Measurements from ENCODE around the gene POLR1A. TPM values are rescaled to one million over a fixed set of nuclear protein-coding genes. Genes with fewer than 3 reads are reported as not detected.

Gene POLR1A
- total RNA-seq, 4 donors from 2014 or later, result 11.1 to 17.6 (median 13.3) TPM

DNA sequence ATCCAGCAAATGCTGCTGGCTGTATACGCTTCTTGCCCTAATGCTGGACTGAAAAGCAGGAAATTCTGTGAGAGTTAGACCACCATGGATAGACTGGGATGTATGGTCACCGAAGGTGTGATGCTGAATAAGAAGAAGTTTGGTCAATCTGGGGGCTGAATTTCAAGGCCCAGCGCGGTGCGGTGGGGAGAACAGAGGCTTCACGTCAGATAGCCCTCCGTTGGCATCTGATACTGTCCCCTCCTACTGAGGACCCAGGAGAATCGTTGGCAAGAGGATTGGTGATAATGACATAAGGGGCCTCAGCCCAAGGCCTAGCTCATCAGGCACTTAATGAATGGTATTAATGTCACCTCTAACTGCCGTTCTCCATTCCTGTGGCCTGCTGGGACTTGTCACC lies 119.6 kb downstream of the POLR1A start:
- Histone ChIP-seq H3K36me3 (no peaks in the 10 kb centered on the region), H3K4me3 (no peak overlapping the region), H3K27ac (no peak overlapping the region), H3K9me3 (no peaks in the 10 kb centered on the region), H3K4me1 (peaks cover 0 to 9% (median 3%) of the 10 kb centered on the region in 4 donors), H3K27me3 (no peaks in the 10 kb centered on the region)
- no peak for TF ChIP-seq POLR2A (IDR thresholded peaks at IDR 0.05)
- TF ChIP-seq POLR2AphosphoS5 (IDR thresholded peaks at IDR 0.05), result no peak
- TF ChIP-seq EP300 (IDR thresholded peaks at IDR 0.05; ENCODE audit: low read depth), result no peak
- TF ChIP-seq, protein P1, sequence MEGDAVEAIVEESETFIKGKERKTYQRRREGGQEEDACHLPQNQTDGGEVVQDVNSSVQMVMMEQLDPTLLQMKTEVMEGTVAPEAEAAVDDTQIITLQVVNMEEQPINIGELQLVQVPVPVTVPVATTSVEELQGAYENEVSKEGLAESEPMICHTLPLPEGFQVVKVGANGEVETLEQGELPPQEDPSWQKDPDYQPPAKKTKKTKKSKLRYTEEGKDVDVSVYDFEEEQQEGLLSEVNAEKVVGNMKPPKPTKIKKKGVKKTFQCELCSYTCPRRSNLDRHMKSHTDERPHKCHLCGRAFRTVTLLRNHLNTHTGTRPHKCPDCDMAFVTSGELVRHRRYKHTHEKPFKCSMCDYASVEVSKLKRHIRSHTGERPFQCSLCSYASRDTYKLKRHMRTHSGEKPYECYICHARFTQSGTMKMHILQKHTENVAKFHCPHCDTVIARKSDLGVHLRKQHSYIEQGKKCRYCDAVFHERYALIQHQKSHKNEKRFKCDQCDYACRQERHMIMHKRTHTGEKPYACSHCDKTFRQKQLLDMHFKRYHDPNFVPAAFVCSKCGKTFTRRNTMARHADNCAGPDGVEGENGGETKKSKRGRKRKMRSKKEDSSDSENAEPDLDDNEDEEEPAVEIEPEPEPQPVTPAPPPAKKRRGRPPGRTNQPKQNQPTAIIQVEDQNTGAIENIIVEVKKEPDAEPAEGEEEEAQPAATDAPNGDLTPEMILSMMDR (IDR thresholded peaks at IDR 0.05), result no peak
- intact Hi-C loops (cut with DNase I; ENCODE audit: low total_unique reads) (no loop called here), in situ Hi-C loops (cut with MboI; ENCODE audit: low pct_ligation_motif_present in 1 of 4, low pct_unique_long_range_greater_than_20kb in 1 of 4, low sequenced_read_pairs in 3 of 4) (no loop called here)
- no peak for DNase-seq
- 94 to 100% methylated on average over 2 to 9 of the region's 9 CpGs for WGBS, 2 donors (ENCODE audit: low coverage in 1 of 2)

DNA sequence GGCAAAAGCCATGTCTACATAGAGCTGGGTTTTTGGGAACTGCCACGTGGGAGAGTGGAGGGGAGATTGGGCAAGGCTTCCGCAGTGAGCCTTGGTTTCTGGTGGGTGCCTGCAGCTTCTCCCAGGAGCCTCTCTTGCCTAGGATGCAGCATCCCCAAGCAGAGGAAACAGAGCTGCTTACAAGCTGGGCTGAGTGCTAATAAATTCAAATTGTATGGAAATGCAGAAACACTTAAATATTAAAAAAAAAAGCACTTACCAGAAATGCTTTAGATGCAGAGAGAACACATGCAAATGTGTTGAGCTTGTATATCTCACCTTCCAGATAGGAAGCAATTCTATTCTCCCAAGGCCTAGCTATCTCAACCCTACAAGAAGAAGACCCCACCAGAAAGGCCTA lies 120.9 kb downstream of the POLR1A start:
- intact Hi-C loops (cut with DNase I; ENCODE audit: low total_unique reads), result no loop called here
- no peak for DNase-seq
- in situ Hi-C loops (cut with MboI; ENCODE audit: low pct_ligation_motif_present in 1 of 4, low pct_unique_long_range_greater_than_20kb in 1 of 4, low sequenced_read_pairs in 3 of 4), result no loop called here
- Histone ChIP-seq H3K4me1 (peaks cover 0 to 9% (median 3%) of the 10 kb centered on the region in 4 donors), H3K27ac (no peak overlapping the region), H3K27me3 (no peaks in the 10 kb centered on the region), H3K36me3 (no peaks in the 10 kb centered on the region), H3K4me3 (no peak overlapping the region), H3K9me3 (no peaks in the 10 kb centered on the region)
- WGBS, 2 donors (ENCODE audit: low coverage in 1 of 2), result 70 to 86% methylated on average over 2 of the region's 2 CpGs
- no peak for TF ChIP-seq EP300 (IDR thresholded peaks at IDR 0.05; ENCODE audit: low read depth)
- TF ChIP-seq POLR2AphosphoS5 (IDR thresholded peaks at IDR 0.05), result no peak
- TF ChIP-seq, protein P1 (IDR thresholded peaks at IDR 0.05), result no peak
- TF ChIP-seq POLR2A (IDR thresholded peaks at IDR 0.05), result no peak

DNA sequence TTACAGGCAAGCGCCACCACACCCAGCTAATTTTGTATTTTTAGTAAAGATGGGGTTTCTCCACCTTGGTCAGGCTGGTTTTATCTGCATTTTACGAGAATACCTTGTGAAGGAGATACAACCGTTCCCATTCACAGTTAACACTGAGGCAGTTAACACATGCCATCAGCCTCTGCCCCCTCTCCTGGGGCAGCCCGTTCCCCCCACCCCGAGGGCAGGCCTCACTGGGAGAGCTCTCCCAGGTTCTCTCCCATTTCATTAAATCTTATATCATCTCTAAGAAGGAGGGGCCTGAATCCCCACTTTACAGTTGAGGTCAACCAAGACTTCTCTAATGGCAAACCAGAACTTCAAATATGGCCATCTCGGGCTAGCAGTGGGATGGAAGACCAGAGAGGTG lies 121.9 kb downstream of the POLR1A start:
- TF ChIP-seq, protein P1 (IDR thresholded peaks at IDR 0.05), result no peak
- TF ChIP-seq POLR2AphosphoS5 (IDR thresholded peaks at IDR 0.05) (no peak), EP300 (IDR thresholded peaks at IDR 0.05; ENCODE audit: low read depth) (no peak), POLR2A (IDR thresholded peaks at IDR 0.05) (no peak)
- intact Hi-C loops (cut with DNase I; ENCODE audit: low total_unique reads), result no loop called here
- WGBS, 2 donors (ENCODE audit: low coverage in 1 of 2), result 80 to 90% methylated on average over 2 to 6 of the region's 6 CpGs
- Histone ChIP-seq H3K4me1 (peaks cover 0 to 7% (median 3%) of the 10 kb centered on the region in 4 donors), H3K9me3 (no peaks in the 10 kb centered on the region), H3K36me3 (no peaks in the 10 kb centered on the region), H3K27me3 (no peaks in the 10 kb centered on the region), H3K4me3 (no peak overlapping the region), H3K27ac (no peak overlapping the region)
- DNase-seq, result no peak
- in situ Hi-C loops (cut with MboI; ENCODE audit: low pct_ligation_motif_present in 1 of 4, low pct_unique_long_range_greater_than_20kb in 1 of 4, low sequenced_read_pairs in 3 of 4), result no loop called here

DNA sequence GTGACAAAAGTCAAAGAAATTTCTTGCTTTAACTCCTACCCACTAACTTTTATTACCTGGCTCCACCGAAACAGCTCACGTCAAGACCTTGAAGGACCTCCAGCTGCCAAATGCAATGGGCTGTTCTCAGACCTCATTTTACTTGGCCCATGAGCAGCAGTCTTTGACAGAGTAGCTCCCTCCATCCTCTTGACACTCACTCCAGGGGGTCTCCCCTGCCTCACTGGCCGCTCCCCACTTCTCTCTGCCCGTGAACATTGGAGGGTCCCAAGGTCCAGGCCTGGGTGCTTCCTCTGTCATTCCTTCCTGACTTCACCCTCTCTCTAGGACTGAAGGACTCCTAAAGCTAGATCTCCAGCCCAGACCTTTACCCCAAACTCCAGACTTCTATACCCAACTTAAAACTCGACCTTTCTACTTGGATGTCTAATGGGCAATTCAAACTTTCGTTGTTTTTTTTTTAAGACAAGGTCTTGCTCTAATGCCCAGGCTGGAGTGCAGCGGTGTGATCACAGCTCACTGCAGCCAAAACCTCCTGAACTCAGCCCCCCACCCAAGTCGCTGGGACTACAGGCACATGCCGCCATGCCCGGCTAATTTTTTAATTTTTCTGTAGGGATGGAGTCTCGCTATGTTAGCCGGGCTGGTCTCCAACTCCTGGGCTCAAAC lies 124.0 kb downstream of the POLR1A start:
- Histone ChIP-seq H3K9me3 (no peaks in the 10 kb centered on the region), H3K4me1 (peaks cover 0 to 5% (median 0%) of the 10 kb centered on the region in 4 donors), H3K27ac (no peak overlapping the region), H3K27me3 (no peaks in the 10 kb centered on the region), H3K36me3 (no peaks in the 10 kb centered on the region), H3K4me3 (no peak overlapping the region)
- intact Hi-C loops (cut with DNase I; ENCODE audit: low total_unique reads), result no loop called here
- 80 to 84% methylated on average over 3 to 12 of the region's 12 CpGs for WGBS, 2 donors (ENCODE audit: low coverage in 1 of 2)
- TF ChIP-seq EP300 (IDR thresholded peaks at IDR 0.05; ENCODE audit: low read depth) (no peak), POLR2AphosphoS5 (IDR thresholded peaks at IDR 0.05) (no peak), POLR2A (IDR thresholded peaks at IDR 0.05) (no peak)
- TF ChIP-seq, protein P1 (IDR thresholded peaks at IDR 0.05), result no peak
- no peak for DNase-seq
- in situ Hi-C loops (cut with MboI; ENCODE audit: low pct_ligation_motif_present in 1 of 4, low pct_unique_long_range_greater_than_20kb in 1 of 4, low sequenced_read_pairs in 3 of 4), result no loop called here
